Measurements from ENCODE around the gene EFCAB11. TPM values are rescaled to one million over a fixed set of nuclear protein-coding genes. Genes with fewer than 3 reads are reported as not detected.

EFCAB11 gene
- total RNA-seq, 1 experiment from 2014 or later, result 10.6 TPM

DNA sequence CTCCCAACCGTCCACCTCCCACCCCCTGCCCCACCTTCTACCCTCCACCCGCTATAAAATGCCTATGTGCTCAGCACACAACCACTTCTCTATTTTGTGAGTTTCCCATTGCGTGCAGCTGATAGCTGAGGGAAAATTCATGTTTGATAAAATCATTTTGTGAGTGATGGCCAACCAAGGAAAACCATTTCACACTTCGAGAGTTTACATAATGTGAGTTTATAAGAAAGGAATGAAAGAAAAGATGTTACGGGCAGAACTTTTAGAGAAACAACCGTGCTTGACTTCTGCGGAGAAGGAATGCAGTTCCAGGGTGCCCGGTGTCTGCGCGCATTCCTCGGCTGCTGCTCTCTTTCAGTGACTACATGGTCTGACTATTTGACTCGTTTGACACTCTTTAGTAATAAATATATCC lies 140.9 kb downstream of the EFCAB11 start:
- CTCF ChIA-PET, result interaction anchor here (0.8 to 1.1 kb wide), 2 partner anchors 21 to 787 kb away, joined by 3 to 5 read pairs; no protein-coding TSS in a partner anchor
- Mint-ChIP-seq H3K4me1 (ENCODE audit: insufficient read depth, unreplicated experiment) (peaks cover 6% of the 10 kb centered on the region), H3K27me3 (ENCODE audit: insufficient read depth, unreplicated experiment) (no peaks in the 10 kb centered on the region), H3K36me3 (ENCODE audit: insufficient read depth, unreplicated experiment) (no peaks in the 10 kb centered on the region), H3K4me3 (ENCODE audit: unreplicated experiment) (no peak overlapping the region), H3K9me3 (ENCODE audit: unreplicated experiment) (no peaks in the 10 kb centered on the region), H3K27ac (ENCODE audit: low read depth, unreplicated experiment) (no peak overlapping the region)
- no TSS peak for BruUV-seq (replicated peaks)
- TF ChIP-seq, protein P1, sequence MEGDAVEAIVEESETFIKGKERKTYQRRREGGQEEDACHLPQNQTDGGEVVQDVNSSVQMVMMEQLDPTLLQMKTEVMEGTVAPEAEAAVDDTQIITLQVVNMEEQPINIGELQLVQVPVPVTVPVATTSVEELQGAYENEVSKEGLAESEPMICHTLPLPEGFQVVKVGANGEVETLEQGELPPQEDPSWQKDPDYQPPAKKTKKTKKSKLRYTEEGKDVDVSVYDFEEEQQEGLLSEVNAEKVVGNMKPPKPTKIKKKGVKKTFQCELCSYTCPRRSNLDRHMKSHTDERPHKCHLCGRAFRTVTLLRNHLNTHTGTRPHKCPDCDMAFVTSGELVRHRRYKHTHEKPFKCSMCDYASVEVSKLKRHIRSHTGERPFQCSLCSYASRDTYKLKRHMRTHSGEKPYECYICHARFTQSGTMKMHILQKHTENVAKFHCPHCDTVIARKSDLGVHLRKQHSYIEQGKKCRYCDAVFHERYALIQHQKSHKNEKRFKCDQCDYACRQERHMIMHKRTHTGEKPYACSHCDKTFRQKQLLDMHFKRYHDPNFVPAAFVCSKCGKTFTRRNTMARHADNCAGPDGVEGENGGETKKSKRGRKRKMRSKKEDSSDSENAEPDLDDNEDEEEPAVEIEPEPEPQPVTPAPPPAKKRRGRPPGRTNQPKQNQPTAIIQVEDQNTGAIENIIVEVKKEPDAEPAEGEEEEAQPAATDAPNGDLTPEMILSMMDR (IDR thresholded peaks at IDR 0.05; ENCODE audit: unreplicated experiment), result no peak
- POLR2A ChIA-PET, result no interaction called here
- intact Hi-C loops (cut with micrococcal nuclease), result no loop called here
- no peak for DNase-seq (ENCODE audit: unreplicated experiment)

DNA sequence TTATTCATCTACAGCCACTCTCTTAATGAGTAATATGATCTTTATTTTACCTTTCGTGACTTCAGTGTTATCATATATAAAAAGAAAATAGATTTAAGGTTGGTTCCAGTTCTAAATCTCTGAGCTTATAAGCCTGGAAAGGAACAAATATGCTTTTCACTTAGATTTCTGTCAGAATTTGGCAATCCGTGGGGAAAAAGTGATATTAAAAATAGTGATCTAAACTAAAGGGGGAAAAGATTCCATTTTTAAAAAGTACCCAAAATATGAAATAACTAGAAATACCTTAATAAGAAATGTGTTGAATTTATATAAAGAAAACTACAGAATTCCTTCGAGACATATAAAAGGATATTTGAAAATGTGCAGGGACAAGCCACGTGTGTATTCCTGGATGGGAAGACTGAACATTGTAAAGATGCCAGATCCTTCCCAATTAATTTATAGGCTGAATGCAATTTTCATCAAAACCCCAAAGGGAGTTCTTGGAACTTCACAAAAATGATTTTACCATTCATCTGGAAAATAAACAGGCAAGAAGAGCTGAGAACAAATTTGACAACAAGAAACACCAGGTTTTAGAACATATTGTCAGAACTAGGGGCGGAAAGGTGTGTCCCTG lies 142.5 kb downstream of the EFCAB11 start:
- POLR2A ChIA-PET, result no interaction called here
- H3K36me3 Mint-ChIP-seq (ENCODE audit: insufficient read depth, unreplicated experiment), result no peaks in the 10 kb centered on the region
- intact Hi-C loops (cut with micrococcal nuclease), result no loop called here
- TF ChIP-seq, protein P1 (IDR thresholded peaks at IDR 0.05; ENCODE audit: unreplicated experiment), result no peak
- no peaks in the 10 kb centered on the region for H3K9me3 Mint-ChIP-seq (ENCODE audit: unreplicated experiment)
- CTCF ChIA-PET, result no interaction called here
- H3K4me1 Mint-ChIP-seq (ENCODE audit: insufficient read depth, unreplicated experiment), result no peaks in the 10 kb centered on the region
- no peak overlapping the region for H3K4me3 Mint-ChIP-seq (ENCODE audit: unreplicated experiment)
- no peak overlapping the region for H3K27ac Mint-ChIP-seq (ENCODE audit: low read depth, unreplicated experiment)
- DNase-seq (ENCODE audit: unreplicated experiment), result no peak
- no peaks in the 10 kb centered on the region for H3K27me3 Mint-ChIP-seq (ENCODE audit: insufficient read depth, unreplicated experiment)
- no TSS peak for BruUV-seq (replicated peaks)

DNA sequence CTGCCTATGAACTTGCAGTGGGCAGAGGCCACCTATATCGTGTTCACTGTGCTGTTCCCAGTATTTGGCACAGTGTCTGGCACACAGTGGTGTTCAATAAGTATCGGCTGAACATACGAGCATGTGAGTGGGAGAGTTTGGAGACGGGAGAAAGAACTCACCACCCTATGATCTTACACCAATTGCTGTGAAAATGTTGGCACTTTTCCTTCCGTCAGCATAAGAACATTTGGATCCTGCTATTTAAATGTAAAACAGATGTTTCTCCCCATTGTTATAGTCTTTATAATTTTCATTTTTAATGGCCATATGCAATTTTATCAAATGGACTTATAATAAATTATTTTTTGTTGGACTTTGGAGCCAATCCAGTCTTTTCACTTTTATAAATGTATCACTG lies 144.4 kb downstream of the EFCAB11 start:
- DNase-seq (ENCODE audit: unreplicated experiment), result no peak
- H3K27ac Mint-ChIP-seq (ENCODE audit: low read depth, unreplicated experiment), result no peak overlapping the region
- H3K4me1 Mint-ChIP-seq (ENCODE audit: insufficient read depth, unreplicated experiment), result no peaks in the 10 kb centered on the region
- ChIA-PET CTCF (no interaction called here), POLR2A (no interaction called here)
- no peaks in the 10 kb centered on the region for H3K9me3 Mint-ChIP-seq (ENCODE audit: unreplicated experiment)
- no peaks in the 10 kb centered on the region for H3K27me3 Mint-ChIP-seq (ENCODE audit: insufficient read depth, unreplicated experiment)
- intact Hi-C loops (cut with micrococcal nuclease), result no loop called here
- H3K36me3 Mint-ChIP-seq (ENCODE audit: insufficient read depth, unreplicated experiment), result no peaks in the 10 kb centered on the region
- no TSS peak for BruUV-seq (replicated peaks)
- H3K4me3 Mint-ChIP-seq (ENCODE audit: unreplicated experiment), result no peak overlapping the region
- TF ChIP-seq, protein P1 (IDR thresholded peaks at IDR 0.05; ENCODE audit: unreplicated experiment), result no peak

DNA sequence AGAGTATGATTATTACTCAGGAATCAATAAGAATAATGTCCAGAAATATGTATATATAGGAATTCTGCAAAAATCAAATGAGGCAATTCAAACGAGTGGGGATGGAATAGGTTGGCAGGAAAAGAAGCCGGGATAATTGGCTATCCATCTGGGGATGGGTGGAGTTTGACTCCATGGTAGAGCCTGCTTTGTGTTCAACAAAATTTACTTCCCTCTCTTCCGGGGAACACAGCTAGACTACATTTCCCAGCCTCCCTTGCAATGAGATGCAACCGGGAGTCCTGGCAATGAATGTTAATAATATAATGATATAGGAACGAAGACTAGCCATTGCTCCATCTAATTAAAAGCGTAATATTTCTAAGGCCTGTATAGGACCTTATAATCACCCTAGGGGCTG lies 146.6 kb downstream of the EFCAB11 start:
- H3K27me3 Mint-ChIP-seq (ENCODE audit: insufficient read depth, unreplicated experiment), result no peaks in the 10 kb centered on the region
- no peak for DNase-seq (ENCODE audit: unreplicated experiment)
- no peaks in the 10 kb centered on the region for H3K36me3 Mint-ChIP-seq (ENCODE audit: insufficient read depth, unreplicated experiment)
- H3K4me3 Mint-ChIP-seq (ENCODE audit: unreplicated experiment), result no peak overlapping the region
- no TSS peak for BruUV-seq (replicated peaks)
- H3K27ac Mint-ChIP-seq (ENCODE audit: low read depth, unreplicated experiment), result no peak overlapping the region
- no peaks in the 10 kb centered on the region for H3K4me1 Mint-ChIP-seq (ENCODE audit: insufficient read depth, unreplicated experiment)
- intact Hi-C loops (cut with micrococcal nuclease), result no loop called here
- CTCF ChIA-PET, result no interaction called here
- H3K9me3 Mint-ChIP-seq (ENCODE audit: unreplicated experiment), result no peaks in the 10 kb centered on the region
- TF ChIP-seq, protein P1 (IDR thresholded peaks at IDR 0.05; ENCODE audit: unreplicated experiment), result no peak
- POLR2A ChIA-PET, result interaction anchor here (2.1 kb wide), 1 partner anchor 10 kb away, joined by 5 read pairs; no protein-coding TSS in a partner anchor
